Right atrium auricular region (tissue), 2 donors: ENCODE data around the gene TGFBRAP1. TPM values are rescaled to one million over a fixed set of nuclear protein-coding genes. Genes with fewer than 3 reads are reported as not detected.

Experiments
- DNase-seq: peaks from one replicate; pipeline ENCODE4 v3.0.0-alpha.2; 2019; ENCODE audit warnings: low spot score
- H3K27ac ChIP-seq, 2 donors: fragments of 200-600 bp; sonication (generic); 1 replicate in 1 of 2; 2 replicates in 1 of 2; pipeline ENCODE4 v1.5.1; 2016 to 2019
- H3K27me3 ChIP-seq, 2 donors: fragments of 200-600 bp; sonication (generic); one replicate each; pipeline versions ENCODE4 v1.5.1 to v1.6.0; 2017 to 2019
- H3K36me3 ChIP-seq: fragments of 200-600 bp; sonication (generic); one replicate; pipeline ENCODE4 v1.5.1; 2016
- H3K4me1 ChIP-seq, 2 donors: fragments of 200-600 bp; sonication (generic); one replicate each; pipeline versions ENCODE4 v1.5.1 to v1.6.0; 2017 to 2019
- H3K4me3 ChIP-seq, 2 donors: fragments of 200-600 bp; sonication (generic); 1 replicate in 1 of 2; 2 replicates in 1 of 2; pipeline ENCODE4 v1.5.1; 2017 to 2019; ENCODE audit warnings: mild to moderate bottlenecking in 1 of 2, moderate library complexity in 1 of 2
- H3K9me3 ChIP-seq, 2 donors: fragments of 200-600 bp; sonication (generic); one replicate each; pipeline ENCODE4 v1.5.1; 2019
- total RNA-seq, 2 donors: library from RNA; depleted of rRNA; stranded (reverse); fragments of >200 nt; gene quantifications; one replicate each; pipeline ENCODE4 v1.1.0, GENCODE V29; 2016
- TF ChIP-seq, protein P1 (sequence below), 2 donors: fragments of 200-600 bp; sonication (generic); IDR thresholded peaks; one replicate each; pipeline ENCODE4 v1.5.1; 2019; ENCODE audit warnings: antibody characterized with exemption in 2 of 2

TGFBRAP1 gene
- total RNA-seq, 2 donors from 2014 or later = 13.3 to 15.8 TPM

DNA sequence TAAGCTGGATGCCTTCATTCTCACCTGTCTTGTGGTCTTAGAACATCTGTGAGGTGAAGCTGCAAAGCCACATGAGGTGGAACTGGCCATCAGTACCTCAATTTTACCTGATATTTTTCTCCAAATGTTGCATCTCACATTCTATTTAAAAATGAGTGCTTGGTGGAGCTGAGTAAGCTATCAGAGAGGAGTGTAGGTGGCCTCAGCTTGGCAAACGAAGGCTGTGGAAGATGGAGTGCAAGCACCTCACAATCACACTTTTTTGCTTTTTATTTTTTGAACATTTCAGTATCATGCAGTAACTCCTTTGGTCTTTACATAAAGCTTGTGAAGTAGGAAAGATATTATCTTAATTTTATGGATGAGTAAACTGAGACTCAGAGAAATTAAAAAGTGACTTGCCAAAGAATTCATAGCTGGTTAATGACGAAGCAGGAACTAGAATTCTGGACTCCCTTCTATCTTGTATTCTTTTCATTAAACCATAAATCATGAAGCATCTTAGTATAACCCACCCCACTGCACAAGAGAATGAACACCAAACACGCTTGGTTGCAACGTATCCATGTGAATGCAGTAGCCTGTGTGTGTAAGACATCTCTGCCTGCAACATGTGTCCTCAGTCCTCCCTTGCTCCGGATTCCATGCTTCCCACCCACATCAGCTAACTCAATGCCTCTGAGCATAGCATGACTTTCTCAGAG lies 35.1 kb upstream of the TGFBRAP1 start:
- no peak for DNase-seq
- peaks cover 0 to 7% of the 10 kb centered on the region in 2 donors for H3K4me1 ChIP-seq
- no peak overlapping the region for H3K4me3 ChIP-seq
- no peaks in the 10 kb centered on the region for H3K9me3 ChIP-seq
- TF ChIP-seq, protein P1, sequence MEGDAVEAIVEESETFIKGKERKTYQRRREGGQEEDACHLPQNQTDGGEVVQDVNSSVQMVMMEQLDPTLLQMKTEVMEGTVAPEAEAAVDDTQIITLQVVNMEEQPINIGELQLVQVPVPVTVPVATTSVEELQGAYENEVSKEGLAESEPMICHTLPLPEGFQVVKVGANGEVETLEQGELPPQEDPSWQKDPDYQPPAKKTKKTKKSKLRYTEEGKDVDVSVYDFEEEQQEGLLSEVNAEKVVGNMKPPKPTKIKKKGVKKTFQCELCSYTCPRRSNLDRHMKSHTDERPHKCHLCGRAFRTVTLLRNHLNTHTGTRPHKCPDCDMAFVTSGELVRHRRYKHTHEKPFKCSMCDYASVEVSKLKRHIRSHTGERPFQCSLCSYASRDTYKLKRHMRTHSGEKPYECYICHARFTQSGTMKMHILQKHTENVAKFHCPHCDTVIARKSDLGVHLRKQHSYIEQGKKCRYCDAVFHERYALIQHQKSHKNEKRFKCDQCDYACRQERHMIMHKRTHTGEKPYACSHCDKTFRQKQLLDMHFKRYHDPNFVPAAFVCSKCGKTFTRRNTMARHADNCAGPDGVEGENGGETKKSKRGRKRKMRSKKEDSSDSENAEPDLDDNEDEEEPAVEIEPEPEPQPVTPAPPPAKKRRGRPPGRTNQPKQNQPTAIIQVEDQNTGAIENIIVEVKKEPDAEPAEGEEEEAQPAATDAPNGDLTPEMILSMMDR (IDR thresholded peaks at IDR 0.05) = no peak
- no peaks in the 10 kb centered on the region for H3K27me3 ChIP-seq
- H3K27ac ChIP-seq = no peak overlapping the region
- peaks cover 96% of the 10 kb centered on the region for H3K36me3 ChIP-seq

DNA sequence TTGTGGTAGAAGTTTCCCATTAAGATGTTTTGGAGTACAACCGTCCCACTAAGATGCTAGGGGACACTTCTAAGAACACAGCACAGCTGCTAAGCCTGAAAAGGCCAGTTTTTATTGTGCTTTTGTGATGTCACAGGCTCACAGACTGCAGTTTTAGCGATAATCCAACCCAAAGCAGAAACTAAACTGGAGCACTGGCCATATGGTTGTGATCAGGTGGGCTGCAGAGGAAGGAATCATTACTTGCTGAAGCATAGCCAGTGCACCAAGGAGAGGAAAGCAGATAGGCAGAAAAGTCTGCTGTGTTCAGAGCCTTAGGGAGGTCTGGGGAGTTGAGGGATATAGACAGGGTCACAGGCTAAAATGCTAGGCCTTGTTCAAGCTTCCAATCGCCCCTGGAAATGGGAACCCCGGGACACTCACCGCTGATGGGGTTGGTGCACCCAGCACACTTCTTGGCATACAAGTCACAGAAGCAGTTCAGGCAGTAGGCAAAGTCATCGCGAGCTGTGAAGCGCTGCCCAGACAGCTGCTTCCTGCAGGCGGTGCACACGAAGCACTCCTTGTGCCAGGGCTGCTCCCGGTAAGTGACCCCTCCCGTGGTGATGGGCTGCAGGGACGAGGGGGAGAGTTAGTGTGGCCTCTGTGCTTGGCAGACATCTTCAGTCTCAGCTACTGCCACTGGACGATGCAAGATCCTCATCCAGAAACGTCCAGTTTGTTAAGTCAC lies 33.5 kb upstream of the TGFBRAP1 start:
- H3K27ac ChIP-seq = no peak overlapping the region

DNA sequence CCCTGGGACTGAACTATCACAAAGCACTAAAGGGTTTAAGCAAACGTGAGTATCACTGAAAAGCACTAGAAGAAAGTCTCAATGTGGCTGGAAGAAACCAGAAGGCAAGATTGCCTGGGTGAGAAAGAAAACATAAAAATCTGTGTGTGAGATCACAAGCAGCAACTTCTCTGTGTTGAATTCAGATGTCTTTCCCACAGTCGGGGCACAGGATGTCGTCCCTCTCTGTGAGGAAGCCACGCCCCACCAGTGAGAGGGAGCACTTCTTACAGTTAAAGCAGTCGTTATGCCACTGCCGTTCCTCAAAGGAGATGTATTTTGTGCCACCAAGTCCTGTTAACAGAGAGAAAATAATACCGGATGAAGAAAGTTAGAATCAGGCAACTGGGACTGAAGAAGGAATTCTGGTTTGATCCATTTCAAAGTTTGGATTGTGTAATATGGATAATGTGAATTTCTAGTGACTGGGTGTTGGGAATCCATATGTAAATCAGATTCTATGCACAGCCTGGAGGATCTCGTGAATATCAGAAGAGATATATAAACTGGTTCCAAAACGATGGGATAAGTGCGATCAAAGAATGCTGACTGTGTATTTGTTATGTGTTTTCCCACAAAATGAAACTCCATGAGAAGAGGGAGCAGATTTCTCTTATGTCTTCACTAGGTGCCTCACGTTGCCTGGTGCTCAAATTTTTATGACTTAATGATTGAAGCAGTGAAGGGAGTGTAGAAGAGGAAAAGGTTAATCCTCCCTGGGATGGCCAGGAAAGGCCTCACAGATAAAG lies 31.8 kb upstream of the TGFBRAP1 start:
- no peaks in the 10 kb centered on the region for H3K27me3 ChIP-seq
- H3K27ac ChIP-seq = no peak overlapping the region
- H3K9me3 ChIP-seq = peaks cover 5 to 17% of the 10 kb centered on the region in 2 donors
- TF ChIP-seq, protein P1 (IDR thresholded peaks at IDR 0.05) = no peak
- H3K36me3 ChIP-seq = peaks cover 96% of the 10 kb centered on the region
- H3K4me1 ChIP-seq = peaks cover 0 to 4% of the 10 kb centered on the region in 2 donors
- H3K4me3 ChIP-seq = no peak overlapping the region
- no peak for DNase-seq

More for the DNA sequence above, 33.5 kb upstream of the TGFBRAP1 start:
- H3K4me1 ChIP-seq = peaks cover 0 to 4% of the 10 kb centered on the region in 2 donors
- no peak for DNase-seq
- no peak overlapping the region for H3K4me3 ChIP-seq
- TF ChIP-seq, protein P1 (IDR thresholded peaks at IDR 0.05) = no peak
- no peaks in the 10 kb centered on the region for H3K27me3 ChIP-seq
- H3K36me3 ChIP-seq = peaks cover 94% of the 10 kb centered on the region
- H3K9me3 ChIP-seq = no peaks in the 10 kb centered on the region

DNA sequence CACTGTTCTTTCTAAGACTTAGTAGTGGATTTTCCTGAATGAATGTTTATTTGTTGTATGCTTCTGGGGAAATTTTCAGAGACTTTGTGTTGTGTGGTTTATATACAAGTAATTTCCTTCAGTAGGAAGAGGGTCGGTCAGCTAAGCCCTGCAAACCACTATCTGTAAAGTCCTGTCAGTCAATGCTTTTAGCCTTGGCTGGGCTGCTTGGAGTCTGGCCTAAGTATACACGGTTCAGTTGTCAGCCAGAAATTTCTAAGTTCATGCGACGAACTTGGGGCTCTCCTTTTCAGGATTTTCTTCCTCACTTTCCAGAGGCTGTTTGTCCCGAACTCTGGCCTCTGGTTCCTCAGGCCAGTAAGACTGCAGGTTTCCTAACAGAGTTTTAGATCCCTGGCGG lies 29.1 kb upstream of the TGFBRAP1 start:
- peaks cover 5 to 20% of the 10 kb centered on the region in 2 donors for H3K9me3 ChIP-seq
- H3K4me1 ChIP-seq = no peaks in the 10 kb centered on the region
- H3K27me3 ChIP-seq = no peaks in the 10 kb centered on the region
- no peak overlapping the region for H3K4me3 ChIP-seq
- H3K36me3 ChIP-seq = peaks cover 70% of the 10 kb centered on the region
- TF ChIP-seq, protein P1 (IDR thresholded peaks at IDR 0.05) = no peak
- no peak for DNase-seq
- no peak overlapping the region for H3K27ac ChIP-seq

DNA sequence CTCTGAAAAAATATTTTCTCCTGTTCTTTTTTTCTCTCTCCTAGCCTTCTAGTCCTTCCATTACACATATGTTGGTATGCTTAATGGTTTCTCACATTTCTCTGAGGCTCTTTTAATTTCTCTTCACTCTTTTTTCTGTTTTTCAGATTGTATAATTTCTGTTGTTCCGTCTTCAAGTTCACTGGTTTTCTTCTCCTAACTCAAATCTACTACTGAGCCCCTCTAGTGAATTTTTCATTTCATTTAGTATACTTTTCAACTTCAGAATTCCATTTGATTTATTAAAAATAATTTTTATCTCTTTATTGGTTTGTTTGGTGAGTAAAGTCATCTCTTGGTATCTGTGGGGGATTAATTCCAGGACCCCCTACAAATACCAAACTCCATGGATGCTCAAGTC lies 27.6 kb upstream of the TGFBRAP1 start:
- H3K4me3 ChIP-seq = no peak overlapping the region
- no peak overlapping the region for H3K27ac ChIP-seq
- no peak for DNase-seq
- no peaks in the 10 kb centered on the region for H3K27me3 ChIP-seq
- H3K36me3 ChIP-seq = peaks cover 55% of the 10 kb centered on the region
- no peaks in the 10 kb centered on the region for H3K4me1 ChIP-seq
- peaks cover 5 to 20% of the 10 kb centered on the region in 2 donors for H3K9me3 ChIP-seq
- TF ChIP-seq, protein P1 (IDR thresholded peaks at IDR 0.05) = no peak
